GM18502 (cell line): Measurements from ENCODE around the gene DPF3.
A peak's percentile ranks its signal among the peaks of the same experiment; 100 is the strongest.

ENCODE experiments used
- ATAC-seq: cut with Tn5 transposase; IDR thresholded peaks from one replicate; pipeline ENCODE4 v1.9.1; 2021; ENCODE audit warnings: mild to moderate bottlenecking; ENCODE audit not compliant: unreplicated experiment, poor library complexity

Gene DPF3

GRCh38 chr14:72906316-72906715, 12.4 kb upstream of the DPF3 start:
- no peak for ATAC-seq

GRCh38 chr14:72904840-72905561, 11.1 kb upstream of the DPF3 start:
- no peak for ATAC-seq

GRCh38 chr14:72904218-72904617, 10.3 kb upstream of the DPF3 start:
- no peak for ATAC-seq

GRCh38 chr14:72903716-72904115, 9.8 kb upstream of the DPF3 start:
- no peak for ATAC-seq

- no peak for ATAC-seq
These were observed 9.1 kb upstream of the DPF3 start for GRCh38 chr14:72902801-72903530.

DNA sequence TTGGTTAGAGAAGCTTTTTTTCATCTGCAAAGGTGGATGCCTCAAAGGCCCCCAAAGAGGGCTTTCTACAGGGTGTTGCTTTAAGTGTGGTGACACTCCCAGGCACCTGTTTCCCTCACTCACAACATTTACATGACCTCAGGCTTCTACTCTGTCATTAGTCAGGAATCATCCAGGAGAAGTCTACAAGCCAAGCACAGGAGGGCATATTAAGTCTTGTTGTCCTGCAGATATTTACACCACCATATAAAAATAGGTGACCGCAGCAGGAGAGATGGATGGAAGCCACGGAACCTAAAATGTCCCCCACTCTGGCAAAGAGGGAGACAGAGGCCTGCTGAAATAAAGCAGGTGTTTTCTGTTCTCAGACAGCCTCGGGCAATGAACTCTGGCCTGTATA, 7.5 kb upstream of the DPF3 start:
- no peak for ATAC-seq

- no peak for ATAC-seq
These were observed 4.5 kb upstream of the DPF3 start for GRCh38 chr14:72898448-72898847.

- ATAC-seq = no peak
These were observed 900 bp upstream of the DPF3 start for GRCh38 chr14:72894623-72895378.

- ATAC-seq = no peak
These were observed 372 bp upstream of the DPF3 start for GRCh38 chr14:72894323-72894622.

- ATAC-seq = peak; percentile 13
These were observed 844 bp downstream of the DPF3 start for GRCh38 chr14:72892879-72893635.

DNA sequence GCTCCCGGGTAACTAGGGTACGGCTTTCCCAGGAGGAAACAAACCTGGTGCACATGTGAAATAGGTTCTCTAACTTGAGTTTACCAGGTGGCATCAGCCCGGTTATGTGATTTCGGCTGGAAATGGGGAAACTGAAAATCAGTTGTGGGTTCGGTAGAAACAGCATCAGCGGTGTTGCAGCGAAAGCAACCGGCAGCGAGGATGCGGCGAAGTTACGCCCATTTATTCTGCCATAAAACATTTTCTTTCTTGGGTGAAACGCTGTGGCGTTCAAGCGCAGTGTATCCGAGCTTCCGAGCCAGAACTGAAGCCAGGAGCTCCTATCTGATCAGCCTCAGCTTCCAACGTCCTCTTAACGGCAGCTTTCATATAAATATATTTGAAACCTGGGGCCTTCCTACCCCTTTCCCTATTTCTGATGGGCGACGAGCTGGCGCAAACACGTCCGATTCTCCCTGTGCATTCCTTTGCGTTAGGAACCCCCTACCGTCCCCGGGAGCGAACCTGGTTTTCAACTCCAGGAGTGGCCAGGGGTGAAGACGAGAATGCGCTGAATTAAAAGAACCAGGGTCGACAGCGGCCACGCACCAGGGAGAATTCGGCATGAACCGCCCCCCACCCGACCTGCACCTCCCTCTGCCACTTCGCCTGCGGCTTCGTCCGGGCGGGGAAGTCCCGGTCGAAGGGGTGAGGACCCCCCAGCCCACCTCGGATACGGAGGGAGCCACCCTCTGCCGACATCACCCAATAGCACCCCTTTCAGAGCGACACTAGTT, 1.6 kb downstream of the DPF3 start:
- ATAC-seq = no peak

GRCh38 chr14:72891666-72892102, 2.2 kb downstream of the DPF3 start:
- no peak for ATAC-seq

DNA sequence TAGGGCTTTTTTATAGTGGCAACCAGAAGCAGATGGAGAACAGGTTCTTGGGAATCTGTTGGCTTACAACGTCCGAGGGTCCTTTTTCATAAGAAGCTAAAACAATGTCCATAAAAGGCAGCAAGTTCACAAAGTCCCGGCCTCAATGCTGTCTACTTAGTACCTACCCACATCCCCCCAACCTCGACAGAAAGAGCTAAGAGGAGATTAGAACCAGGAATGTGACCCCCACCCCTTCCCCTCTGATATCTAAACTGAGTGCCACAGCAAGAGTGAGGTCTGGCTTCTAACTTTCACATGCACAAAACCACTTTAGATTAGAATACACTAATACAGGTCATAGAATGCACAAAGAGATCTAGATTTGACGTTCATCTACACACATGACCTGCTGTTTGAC, 4.5 kb downstream of the DPF3 start:
- ATAC-seq = no peak

DNA sequence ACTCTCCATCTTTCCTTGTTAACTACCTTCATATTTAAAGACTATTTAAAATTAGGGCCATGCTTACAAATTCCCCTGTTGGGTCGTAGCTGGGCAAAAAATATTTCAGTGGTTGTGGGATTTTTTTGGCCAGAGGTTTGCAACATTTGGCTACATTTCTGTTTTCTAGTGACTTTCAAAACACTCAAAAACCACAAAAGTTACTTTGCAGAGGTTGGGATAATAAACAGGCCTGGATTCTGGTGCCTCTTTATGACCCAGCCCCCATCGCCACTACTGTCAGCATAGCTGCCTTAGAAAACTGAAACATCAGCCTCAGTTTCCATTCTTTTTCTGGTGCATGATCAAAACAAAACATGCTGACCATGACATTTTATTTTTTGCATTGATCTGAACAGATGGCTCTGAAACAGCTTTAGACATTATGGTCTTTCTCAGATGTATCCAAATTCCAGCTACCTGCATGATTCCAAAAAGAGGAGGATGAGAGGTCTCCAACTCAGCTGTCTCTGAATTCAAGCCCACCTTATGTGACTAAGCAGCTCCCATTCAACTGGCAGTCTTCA, 5.2 kb downstream of the DPF3 start:
- no peak for ATAC-seq

DNA sequence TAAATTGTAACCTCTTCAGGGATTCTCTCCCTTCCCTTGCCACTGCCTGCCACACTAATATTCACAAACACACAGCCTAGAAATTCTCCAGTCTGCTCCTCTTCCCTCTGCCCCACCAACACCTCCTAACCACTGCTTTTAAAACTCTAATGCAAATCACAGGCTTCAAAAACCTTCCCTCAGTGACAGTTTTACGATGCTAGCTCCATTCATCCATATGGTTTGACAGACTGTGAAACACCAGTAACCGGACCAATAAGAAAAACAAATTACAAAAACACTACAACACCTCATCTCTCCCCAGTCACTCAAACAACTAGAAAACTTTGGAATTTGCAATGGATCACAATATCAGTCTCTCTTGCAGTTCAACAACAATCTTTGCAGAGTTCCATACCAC, 5.7 kb downstream of the DPF3 start:
- no peak for ATAC-seq

- no peak for ATAC-seq
These were observed 6.4 kb downstream of the DPF3 start for GRCh38 chr14:72887514-72887913.

DNA sequence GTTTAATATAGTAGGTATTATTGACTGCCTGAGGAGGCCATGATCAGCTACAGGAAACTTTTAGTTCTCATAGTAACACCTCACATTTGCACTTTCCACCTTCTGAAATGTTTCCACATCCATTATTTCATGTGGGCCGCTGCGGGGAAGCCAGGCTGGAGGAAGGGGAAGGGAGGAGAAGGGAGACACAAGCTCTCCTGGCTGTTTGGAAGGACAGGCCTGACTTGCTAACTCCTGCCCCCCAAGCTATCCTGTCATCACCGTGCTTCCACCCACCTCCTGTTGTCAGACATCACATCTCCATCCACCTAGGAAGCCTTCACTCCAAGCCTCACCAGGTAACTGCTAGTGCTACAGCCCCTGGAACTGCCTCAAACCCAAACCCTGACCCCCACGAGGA, 9.5 kb downstream of the DPF3 start:
- ATAC-seq = no peak

- ATAC-seq = no peak
These were observed 9.9 kb downstream of the DPF3 start for GRCh38 chr14:72883961-72884360.

DNA sequence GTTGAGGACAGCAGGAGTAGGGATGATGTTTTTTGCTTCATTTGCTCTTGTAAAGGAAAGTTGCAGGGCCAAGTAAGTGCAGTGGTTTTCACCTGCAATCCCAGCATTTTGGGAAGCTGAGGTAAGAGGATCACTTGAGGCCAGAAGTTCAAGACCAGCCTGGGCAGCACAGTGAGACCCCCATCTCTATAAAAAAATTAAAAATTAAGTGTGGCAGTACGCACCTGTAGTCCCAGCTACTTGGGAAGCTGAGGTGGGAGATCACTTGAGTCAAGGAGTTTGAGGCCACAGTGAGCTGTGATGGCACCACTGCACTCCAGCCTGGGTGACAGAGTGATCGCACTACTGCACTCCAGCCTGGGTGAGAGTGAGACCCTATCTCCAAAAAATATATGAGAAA, 10.8 kb downstream of the DPF3 start:
- no peak for ATAC-seq

DNA sequence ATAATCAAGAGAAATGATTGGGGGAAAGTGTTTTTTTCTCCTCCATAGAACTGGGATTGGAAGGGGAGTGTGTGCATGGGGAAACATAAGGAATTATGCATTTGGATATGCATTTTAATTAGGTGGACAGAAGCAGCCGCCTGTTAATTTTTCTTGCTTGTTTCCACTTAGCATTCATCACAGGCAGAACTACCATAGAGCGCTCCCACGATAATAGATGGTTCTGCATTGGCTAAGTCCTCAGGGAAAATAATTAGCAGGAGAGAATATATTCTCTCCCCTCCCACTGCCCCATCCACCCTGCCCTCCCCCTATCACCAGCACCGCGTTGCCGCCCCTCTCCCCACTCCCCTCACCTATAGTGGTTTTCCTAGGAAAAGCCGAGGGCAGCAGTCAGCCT, 11.4 kb downstream of the DPF3 start:
- no peak for ATAC-seq
